ENCODE data around the gene UIMC1. TPM values are rescaled to one million over a fixed set of nuclear protein-coding genes. Genes with fewer than 3 reads are reported as not detected.
"Not testable (repeated sequence)": the region's sequence is repeated elsewhere in the genome, so short reads cannot be mapped to it uniquely, and the experiment has no call there.

UIMC1 gene
- total and polyA plus RNA-seq, 12 donors = 11.2 to 58.1 (median 35.9) TPM

DNA sequence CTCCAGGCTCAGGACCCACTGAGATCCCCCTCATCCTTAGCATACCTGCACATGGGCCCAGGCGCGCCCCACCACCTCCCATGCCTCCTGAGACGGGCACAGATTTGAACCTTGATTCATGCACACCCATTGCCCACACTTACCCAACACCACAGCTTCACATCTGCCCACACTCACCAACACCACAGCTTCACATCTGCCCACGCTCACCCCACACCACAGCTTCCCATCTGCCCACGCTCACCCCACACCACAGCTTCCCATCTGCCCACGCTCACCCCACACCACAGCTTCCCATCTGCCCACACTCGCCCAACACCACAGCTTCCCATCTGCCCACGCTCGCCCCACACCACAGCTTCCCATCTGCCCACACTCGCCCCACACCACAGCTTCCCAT lies 135.9 kb downstream of the UIMC1 start:
- intact Hi-C loops (cut with DNase I); H3K4me3 ChIP-seq; H3K27ac ChIP-seq; H3K9me3 ChIP-seq (replicated peaks in 1 of 3); H3K36me3 ChIP-seq (replicated peaks in 1 of 2); DNase-seq; H3K4me1 ChIP-seq (replicated peaks in 1 of 2); H3K27me3 ChIP-seq: not testable (repeated sequence)
- WGBS, 4 donors = 73 to 76% (median 73%) methylated on average over 5 to 10 of the region's 10 CpGs

DNA sequence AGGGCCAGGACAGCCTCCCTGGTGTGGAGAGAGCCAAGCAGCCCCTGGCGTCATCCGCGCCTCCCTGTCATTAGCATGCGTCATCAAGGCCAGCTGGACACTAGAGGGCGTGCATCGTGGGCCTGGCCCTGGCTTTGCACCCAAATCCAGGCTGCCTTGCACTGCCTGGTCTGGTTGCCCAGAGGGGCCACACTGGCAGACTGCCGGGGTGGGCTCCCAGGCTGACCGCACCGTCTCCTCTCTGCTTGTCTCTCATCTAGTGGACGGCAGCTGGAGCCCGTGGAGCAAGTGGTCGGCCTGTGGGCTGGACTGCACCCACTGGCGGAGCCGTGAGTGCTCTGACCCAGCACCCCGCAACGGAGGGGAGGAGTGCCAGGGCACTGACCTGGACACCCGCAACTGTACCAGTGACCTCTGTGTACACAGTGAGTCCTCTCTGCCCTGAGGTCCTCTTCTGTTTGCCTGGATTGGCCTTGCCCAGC lies 136.4 kb downstream of the UIMC1 start:
- no peak overlapping the region for H3K27ac ChIP-seq
- intact Hi-C loops (cut with DNase I) = no loop called here
- WGBS, 4 donors = 50 to 75% (median 56%) methylated on average over 2 to 17 of the region's 17 CpGs
- no peaks in the 10 kb centered on the region for H3K36me3 ChIP-seq (replicated peaks in 1 of 2)
- no peaks in the 10 kb centered on the region for H3K9me3 ChIP-seq (replicated peaks in 1 of 3)
- no peak overlapping the region for H3K4me3 ChIP-seq
- TF ChIP-seq, protein P1, sequence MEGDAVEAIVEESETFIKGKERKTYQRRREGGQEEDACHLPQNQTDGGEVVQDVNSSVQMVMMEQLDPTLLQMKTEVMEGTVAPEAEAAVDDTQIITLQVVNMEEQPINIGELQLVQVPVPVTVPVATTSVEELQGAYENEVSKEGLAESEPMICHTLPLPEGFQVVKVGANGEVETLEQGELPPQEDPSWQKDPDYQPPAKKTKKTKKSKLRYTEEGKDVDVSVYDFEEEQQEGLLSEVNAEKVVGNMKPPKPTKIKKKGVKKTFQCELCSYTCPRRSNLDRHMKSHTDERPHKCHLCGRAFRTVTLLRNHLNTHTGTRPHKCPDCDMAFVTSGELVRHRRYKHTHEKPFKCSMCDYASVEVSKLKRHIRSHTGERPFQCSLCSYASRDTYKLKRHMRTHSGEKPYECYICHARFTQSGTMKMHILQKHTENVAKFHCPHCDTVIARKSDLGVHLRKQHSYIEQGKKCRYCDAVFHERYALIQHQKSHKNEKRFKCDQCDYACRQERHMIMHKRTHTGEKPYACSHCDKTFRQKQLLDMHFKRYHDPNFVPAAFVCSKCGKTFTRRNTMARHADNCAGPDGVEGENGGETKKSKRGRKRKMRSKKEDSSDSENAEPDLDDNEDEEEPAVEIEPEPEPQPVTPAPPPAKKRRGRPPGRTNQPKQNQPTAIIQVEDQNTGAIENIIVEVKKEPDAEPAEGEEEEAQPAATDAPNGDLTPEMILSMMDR (IDR thresholded peaks at IDR 0.05) = peak; percentile 26 to 56 (median 46)
- no peak for TF ChIP-seq POLR2A (IDR thresholded peaks at IDR 0.05)
- no peaks in the 10 kb centered on the region for H3K4me1 ChIP-seq (replicated peaks in 1 of 2)
- no peaks in the 10 kb centered on the region for H3K27me3 ChIP-seq
- peak; percentile 62 to 94 (median 76) for DNase-seq

DNA sequence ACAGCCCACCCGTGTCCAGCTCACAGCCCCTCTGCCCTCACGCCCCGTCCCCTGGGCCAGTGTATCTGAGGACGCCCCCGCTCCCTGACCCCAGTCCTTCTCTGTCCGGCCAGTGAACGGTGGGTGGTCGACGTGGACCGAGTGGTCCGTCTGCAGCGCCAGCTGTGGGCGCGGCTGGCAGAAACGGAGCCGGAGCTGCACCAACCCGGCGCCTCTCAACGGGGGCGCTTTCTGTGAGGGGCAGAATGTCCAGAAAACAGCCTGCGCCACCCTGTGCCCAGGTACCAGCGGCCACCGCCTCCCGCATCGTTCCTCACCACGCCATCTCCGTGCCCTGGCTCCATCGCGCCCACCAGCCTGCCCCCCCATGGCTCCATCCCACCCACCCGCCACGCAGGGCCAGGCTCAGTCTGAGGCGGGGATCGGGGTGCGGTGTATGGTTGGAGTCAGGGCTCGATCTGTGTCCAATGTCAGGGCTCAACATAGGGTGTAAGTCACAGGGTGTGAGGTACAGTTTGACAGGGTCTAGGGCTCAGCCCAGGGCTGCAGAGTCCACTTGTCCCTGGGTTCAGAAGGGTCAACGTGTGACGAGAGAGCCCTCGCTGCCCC lies 137.0 kb downstream of the UIMC1 start:
- no peak overlapping the region for H3K4me3 ChIP-seq
- H3K27ac ChIP-seq = no peak overlapping the region
- no peaks in the 10 kb centered on the region for H3K27me3 ChIP-seq
- H3K4me1 ChIP-seq (replicated peaks in 1 of 2) = no peaks in the 10 kb centered on the region
- TF ChIP-seq, protein P1 (IDR thresholded peaks at IDR 0.05) = no peak
- TF ChIP-seq POLR2A (IDR thresholded peaks at IDR 0.05) = no peak
- 75 to 86% (median 81%) methylated on average over 13 to 38 of the region's 38 CpGs for WGBS, 4 donors
- intact Hi-C loops (cut with DNase I) = no loop called here
- DNase-seq = no peak
- H3K36me3 ChIP-seq (replicated peaks in 1 of 2) = no peaks in the 10 kb centered on the region
- H3K9me3 ChIP-seq (replicated peaks in 1 of 3) = no peaks in the 10 kb centered on the region

GRCh38 chr5:176868731-176869130 lies 137.8 kb downstream of the UIMC1 start:
- no peak for TF ChIP-seq POLR2A (IDR thresholded peaks at IDR 0.05)
- 80 to 89% (median 88%) methylated on average over 10 to 20 of the region's 20 CpGs for WGBS, 4 donors
- Histone ChIP-seq H3K36me3 (replicated peaks in 1 of 2) (no peaks in the 10 kb centered on the region), H3K27me3 (no peaks in the 10 kb centered on the region), H3K9me3 (replicated peaks in 1 of 3) (no peaks in the 10 kb centered on the region), H3K4me3 (no peak overlapping the region), H3K4me1 (replicated peaks in 1 of 2) (no peaks in the 10 kb centered on the region), H3K27ac (no peak overlapping the region)
- intact Hi-C loops (cut with DNase I) = no loop called here
- DNase-seq = no peak

DNA sequence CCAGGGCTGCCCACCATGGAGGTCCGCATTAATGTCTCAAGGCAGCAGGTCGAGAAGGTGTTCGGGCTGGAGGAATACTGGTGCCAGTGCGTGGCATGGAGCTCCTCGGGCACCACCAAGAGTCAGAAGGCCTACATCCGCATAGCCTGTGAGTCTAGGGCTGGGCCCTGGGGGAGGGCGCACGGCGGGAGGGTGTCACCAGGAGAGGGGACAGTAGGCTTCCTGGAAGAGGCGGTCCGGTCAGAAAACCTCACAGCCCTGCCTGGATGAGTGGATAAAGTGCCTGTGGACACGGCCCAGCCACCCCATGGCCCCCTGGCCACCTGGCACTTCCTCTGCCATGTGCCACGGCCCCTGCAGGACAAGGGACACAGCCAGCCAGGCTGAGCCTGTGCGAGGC lies 138.5 kb downstream of the UIMC1 start:
- DNase-seq = no peak
- H3K27me3 ChIP-seq = no peaks in the 10 kb centered on the region
- no peak for TF ChIP-seq POLR2A (IDR thresholded peaks at IDR 0.05)
- TF ChIP-seq, protein P1 (IDR thresholded peaks at IDR 0.05) = no peak
- H3K27ac ChIP-seq = peak overlapping the region in 1 of 5 donors; percentile 65
- no peak overlapping the region for H3K4me3 ChIP-seq
- H3K36me3 ChIP-seq (replicated peaks in 1 of 2) = no peaks in the 10 kb centered on the region
- no peaks in the 10 kb centered on the region for H3K4me1 ChIP-seq (replicated peaks in 1 of 2)
- no peaks in the 10 kb centered on the region for H3K9me3 ChIP-seq (replicated peaks in 1 of 3)
- 82 to 85% (median 84%) methylated on average over 8 to 14 of the region's 14 CpGs for whole genome bisulfite sequencing, 4 donors
- intact Hi-C loops (cut with DNase I) = no loop called here

Measured in adrenal gland (tissue), 12 donors.